Fibroblast of skin of left quadriceps (primary cell): ENCODE data around the gene SAMD11.

Experiments used
- DNase-seq, 2 experiments: peaks; one replicate each; pipeline ENCODE4 v3.0.0-alpha.2; 2013; ENCODE audit warnings: low read depth in 2 of 2

SAMD11 gene

DNA sequence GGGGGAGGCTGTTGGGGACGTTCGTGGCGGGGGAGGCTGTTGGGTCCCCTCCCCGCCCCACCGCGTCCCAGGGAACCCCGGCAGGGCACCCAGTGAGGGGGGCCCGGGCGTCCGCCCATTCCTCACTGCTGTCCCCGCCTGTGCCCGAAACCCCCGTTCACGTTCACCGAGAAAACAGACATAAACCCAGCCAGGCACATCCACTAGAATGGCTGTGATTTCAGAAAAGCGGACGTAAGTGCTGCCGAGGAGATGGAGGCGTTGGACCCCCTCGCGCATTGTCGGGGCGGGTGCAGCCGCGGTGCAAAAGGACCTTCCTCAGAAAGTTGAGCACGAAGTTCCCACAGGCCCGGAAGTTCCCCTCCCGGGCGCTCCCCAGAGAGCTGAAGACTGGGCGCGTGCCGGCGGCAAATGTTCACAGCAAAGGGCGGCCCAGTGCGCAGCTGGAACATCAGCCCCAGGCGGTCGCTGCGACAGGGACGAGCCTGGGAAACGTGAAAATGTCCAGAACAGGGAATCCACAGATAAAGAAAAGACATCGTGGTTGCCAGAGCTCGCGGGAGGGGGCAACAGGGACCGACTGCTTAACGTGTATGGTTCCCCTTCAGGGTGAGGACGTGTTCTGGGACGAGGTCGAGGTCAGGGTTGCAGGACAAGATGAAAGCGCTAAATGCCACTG lies 18.5 kb upstream of the SAMD11 start:
- DNase-seq, result no peak

DNA sequence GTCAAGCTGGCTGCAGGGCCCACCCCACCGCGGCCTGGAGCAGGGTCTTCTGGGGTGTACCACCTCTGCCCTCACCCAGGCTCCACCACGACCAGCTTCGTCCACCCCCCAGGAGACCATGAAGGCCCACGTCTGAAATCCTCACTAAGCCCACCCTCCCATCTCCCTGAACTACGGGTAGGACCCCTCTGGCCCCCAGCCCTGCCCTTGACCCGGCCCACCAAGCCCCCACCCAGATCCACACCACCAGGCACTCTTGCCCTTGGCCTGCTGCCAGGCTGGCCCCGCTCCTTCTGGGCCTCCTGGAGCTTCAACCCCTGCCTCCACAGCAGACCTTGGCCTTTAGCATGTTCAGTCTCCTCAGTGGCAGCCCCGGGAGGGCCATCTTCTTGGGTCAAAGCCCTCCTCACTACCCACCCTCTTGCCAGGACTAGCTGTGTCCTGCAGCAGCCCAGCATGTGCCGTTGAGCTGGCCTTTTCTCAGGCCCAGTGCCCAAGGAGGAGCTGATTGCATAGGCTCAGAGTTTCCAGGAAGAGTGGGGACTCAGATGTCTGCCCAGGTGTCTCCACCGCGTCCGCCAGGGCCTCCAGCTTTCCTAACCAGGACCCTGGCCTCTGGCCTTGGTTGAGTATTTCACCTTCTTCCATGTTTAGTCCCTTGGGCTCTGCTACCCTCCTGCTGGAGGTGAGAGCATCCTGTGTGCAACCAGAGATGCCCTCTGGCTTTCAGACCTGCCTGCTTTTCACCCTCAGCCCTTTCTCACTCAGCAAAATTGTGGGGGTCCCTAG lies 17.7 kb upstream of the SAMD11 start:
- no peak for DNase-seq

DNA sequence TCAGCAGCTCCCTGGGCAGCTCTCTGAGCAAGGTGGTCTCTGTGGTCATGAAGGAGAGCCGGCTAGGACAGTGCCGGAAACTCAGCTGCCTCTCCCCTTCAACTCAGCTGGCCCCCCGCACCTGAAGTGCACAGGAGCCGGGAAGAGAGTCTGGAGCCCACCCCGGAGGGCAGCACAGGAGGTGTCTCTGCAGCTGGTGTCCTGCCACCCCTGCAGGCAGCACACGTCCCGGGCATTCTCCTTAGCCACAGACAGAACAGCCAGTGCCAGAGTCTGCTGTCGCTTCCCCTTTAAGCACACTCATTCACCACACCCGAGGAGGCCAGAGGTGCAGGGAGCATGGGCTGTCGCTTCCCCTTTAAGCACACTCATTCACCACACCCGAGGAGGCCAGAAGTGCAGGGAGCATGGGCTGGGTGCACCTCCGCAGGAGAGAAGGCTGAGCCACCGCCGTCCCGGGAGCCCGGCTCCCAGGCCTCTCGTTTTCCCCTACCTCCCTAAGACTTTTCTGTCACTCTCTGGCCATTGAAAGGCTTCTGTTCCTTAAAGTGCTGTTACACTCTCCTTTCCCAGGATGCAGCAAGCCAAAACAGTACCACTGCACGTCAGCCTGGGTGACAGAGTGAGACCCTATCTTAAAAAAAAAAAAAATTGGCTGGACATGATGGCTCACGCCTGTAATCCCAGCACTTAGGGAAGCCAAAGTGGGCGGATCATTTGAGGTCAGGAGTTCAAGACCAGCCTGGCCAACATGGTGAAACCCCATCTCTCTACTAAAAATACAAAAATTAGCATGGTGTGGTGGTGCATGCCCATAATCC lies 16.9 kb upstream of the SAMD11 start:
- no peak for DNase-seq

DNA sequence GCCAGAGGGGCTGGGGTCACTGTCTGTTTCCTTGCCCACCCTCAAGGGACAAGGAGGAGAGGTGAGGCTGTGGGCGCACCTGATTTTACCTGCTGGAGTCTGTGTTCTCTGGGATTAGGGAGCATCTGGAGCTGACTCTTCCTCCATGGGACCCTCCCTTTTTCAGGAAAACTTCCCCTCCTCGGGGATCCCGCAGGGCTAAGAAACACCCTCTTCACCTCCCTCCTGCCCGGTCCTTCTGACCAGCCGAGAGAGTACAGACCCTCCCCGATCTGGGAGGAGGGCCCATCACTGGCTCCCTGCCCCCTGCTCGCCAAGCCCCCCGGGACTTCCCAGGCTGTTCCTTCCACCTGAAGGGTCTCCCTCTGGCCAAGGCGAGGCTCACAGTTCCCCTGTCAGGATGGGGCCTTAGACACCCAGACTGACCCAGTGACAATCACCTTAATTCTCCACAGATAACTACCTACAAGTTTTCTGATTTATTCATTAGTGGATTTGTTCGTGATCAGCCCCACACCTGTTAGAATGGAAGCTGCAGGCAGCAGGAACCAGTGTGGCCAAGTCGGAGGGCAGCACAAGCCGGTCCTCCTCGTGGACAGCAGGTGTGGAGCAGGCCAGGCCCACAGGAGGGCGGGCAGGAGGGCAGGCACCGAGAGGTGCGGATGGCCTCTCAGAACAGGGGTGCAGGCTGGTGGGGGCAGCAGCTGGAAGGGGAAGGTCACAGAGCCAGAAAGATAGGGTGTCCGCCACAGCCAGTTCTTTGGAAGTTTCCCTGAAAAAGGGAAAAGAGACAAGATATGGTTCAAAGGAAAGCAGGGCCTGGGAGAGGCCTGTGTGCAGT lies 15.9 kb upstream of the SAMD11 start:
- no peak for DNase-seq

GRCh38 chr1:908661-909060 lies 15.1 kb upstream of the SAMD11 start:
- DNase-seq, result no peak

DNA sequence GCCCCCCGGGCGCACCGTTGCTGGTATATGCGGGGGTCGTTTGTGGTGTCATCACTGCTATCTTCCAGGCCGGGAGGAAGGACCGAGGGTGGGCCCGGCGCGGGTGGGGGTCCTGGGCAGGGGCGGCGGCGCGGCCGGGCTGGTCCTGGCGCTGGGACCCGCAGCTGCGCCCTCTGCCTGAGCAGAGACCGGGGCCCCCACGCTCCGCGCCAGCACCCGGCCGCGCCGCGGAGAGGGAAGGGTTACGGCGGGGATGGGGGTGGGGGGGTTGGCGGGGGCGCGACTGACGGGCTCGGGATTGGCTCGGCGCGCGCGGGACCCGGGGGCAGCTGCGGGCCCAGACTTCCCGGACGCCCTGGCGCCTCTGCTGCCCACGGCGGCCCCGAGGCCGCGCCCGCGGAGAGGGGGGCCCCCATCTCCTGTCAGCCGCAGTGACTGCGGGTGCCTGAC lies 13.8 kb upstream of the SAMD11 start:
- DNase-seq, result no peak

- DNase-seq, result no peak
Measured at GRCh38 chr1:910311-910880, 13.3 kb upstream of the SAMD11 start.

GRCh38 chr1:910881-911721 lies 12.6 kb upstream of the SAMD11 start:
- peak in 1 of 2 experiments; percentile 19 for DNase-seq

DNA sequence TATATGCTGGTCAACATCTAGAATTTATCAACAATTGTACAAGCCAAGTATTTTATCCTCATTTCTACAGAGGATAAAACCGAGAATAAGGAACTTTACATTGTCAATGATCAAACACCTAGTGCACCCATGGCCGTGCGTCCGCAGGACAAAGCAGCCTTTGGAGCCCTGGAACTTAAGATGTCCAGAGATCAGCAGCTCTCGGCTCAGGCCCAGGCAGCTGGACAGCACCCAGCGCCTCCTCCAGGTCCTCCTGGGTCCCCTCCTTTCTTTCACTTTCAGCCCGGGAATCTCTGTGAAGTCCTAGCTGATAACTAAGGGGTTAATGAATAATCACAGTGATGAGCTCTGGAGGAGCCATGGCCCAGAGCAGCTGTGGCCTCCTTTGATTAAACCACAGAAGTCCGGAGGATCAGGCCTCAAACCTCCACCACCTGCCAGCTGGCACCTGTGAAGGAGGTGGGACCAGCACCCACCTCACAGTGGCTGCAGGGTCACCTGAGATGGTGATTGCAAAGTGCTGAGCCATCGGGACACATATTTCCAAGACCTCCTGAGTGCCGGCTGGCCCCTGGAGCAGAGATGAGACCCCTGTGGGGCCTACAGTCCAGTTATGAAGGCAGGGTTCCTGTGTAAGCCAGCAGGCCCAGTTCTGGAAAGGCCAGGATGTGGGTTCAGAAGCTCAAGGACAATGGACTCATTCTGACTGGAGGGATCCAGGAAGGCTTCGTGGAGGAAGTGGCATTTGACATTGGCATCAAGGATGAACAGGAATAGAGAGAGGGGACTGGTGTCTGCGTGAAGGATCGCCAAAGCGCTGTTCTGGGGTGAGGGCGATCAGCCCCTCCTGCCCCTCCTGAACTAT lies 11.6 kb upstream of the SAMD11 start:
- DNase-seq, result no peak

DNA sequence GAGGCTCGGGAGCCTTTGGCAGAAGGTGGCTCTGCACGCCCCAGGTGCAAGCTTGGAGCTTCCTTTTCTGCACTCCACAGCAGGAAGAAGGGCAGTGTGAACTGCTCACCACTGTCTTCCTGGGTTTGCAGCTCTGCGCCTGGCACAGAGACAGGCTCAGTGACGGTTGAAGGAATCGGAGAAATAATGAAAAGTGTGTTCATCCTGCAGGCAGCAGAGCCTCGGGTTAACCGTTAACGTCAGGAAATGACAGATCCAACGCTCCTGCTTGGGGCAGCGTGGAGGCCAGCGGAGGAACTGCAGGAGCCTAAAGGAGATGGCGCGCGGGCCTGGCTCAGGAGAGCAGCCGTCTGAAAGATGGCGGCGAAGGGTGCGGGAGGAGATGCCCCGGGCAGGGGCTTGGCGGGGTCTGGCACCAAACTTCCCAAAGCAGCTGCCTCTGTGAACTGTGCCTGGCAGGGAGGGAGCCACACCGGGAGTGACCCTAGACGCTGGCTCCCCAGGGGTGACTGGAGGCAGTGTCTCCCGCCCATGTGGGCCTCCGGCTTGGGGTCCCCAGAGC lies 10.9 kb upstream of the SAMD11 start:
- no peak for DNase-seq

DNA sequence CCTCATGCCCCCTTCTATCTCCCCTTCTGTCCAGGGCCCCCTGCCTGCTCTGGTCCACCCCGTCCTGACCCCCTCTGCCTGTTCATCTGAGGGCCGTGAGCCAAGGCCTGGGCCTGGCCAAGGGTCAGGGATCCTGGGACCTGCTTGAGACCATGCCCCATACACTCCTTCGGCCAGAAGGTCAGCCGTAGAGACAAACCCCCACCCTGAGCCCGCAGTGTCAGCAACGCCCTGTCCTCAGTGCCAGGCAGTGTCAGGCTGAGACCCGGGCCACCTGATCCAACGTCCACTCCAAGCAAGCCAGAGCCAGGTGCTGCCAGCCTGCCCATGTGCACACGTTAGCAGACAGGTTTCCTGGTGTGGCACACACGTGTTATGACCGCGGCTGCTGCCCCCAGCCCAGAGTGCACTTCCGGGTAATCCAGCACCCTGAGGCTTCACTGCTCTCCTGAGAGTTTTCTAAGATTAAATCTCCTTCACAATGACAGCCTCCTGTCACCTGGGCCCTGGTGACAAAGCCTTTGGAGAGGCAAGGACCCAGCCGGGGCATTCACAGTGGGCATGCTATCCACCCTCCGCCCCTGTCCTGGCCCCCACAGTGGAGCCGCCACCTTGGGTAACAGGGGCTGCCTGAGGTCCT lies 10.1 kb upstream of the SAMD11 start:
- no peak for DNase-seq

DNA sequence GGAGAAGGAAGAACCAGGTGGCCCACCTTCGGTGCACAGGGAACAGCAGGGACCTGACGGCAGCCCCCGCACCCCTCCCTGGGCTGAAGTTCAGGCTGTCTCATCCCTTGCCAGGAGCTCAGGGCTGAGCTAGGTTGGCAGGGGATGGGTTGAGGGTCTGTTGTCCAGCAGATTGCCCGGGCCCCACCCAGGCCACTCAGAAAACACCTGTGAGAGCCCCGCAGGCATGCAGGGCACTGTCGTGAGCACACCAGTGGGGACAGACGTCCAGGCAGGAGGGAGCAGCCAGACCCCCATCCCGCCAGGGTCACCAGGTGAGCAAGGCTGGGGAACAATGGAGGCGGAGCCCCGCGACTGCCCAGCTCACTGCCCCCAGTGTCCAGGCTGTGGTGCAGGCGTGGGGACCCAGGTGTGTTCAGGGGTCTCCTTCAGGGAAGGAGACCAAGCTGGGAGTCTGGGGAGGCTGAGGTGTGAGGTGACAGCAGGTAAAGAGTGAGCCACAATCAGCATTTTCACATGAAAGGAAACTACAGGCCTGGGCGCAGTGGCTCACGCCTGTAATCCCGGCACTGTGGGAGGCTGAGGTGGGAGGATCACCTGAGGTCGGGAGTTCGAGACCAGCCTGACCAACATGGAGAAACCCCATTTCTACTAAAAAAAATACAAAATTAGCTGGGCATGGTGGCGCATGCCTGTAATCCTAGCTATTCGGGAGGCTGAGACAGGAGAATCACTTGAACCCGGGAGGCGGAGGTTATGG lies 9.4 kb upstream of the SAMD11 start:
- DNase-seq, result no peak

DNA sequence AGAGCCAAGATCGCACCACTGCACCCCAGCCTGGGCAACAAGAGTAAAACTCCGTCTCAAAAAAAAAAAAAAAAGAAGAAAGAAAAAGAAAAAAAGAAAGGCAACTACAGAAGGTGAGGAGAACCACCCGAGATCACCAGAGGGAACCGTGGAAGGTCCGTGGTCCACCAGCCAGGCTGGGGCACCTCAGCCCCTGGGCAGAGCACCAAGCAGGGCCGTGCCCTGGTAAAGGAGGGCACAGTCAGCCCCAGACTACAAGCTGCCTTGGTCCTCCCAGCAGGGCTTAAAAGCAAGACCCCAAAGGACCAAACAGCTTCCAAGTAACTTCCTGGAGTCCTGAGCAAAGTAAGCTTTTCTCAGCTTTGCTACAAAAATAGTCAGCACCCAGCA lies 8.8 kb upstream of the SAMD11 start:
- no peak for DNase-seq

- no peak for DNase-seq
Measured at GRCh38 chr1:915295-916172, 8.2 kb upstream of the SAMD11 start.

GRCh38 chr1:916173-917075 lies 7.3 kb upstream of the SAMD11 start:
- no peak for DNase-seq

DNA sequence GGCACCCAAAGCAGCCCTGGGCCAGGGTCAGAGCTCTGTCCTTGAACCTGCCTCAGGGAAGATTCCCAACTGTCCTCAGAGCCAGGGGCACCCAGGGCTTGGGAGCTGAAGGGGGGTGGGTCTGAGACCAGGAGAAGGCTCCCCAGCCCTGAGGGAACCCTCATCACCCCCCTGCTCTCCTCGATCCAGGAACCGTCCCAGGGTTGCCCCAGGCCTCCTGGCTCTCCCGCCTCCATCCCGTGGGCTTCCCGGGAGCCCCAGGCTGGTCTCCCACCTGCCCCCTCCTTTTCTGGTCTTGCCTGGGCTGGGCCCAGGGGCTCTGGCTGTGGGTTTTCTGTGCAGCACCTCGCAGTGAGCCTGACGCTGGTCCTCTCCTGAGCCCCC lies 6.7 kb upstream of the SAMD11 start:
- no peak for DNase-seq
